ENCODE measurements around the gene MYH14. TPM values are rescaled to one million over a fixed set of nuclear protein-coding genes. Genes with fewer than 3 reads are reported as not detected.

Gene MYH14
- polyA plus RNA-seq, 1 donor (not counting 4 experiments of a cell fraction or from before 2014, with no cell fraction given), result 0.20 TPM

- no peaks in the 10 kb centered on the region for H3K4me1 ChIP-seq (ENCODE audit: control insufficient read depth, extremely low read depth, insufficient read depth, low read length)
- no peaks in the 10 kb centered on the region for H3K36me3 ChIP-seq (ENCODE audit: control insufficient read depth in 2 of 2, extremely low read depth in 1 of 2, insufficient read depth in 2 of 2, low read length in 2 of 2)
- dilution Hi-C loops (cut with MboI; ENCODE audit: extremely low pct_ligation_motif_present, low sequenced_read_pairs), result no loop called here
- no peak overlapping the region for H3K9ac ChIP-seq (ENCODE audit: control insufficient read depth, extremely low read depth, insufficient read depth, low read length)
- no peaks in the 10 kb centered on the region for H3K9me3 ChIP-seq (ENCODE audit: control insufficient read depth, low read depth, low read length)
- DNase-seq (ENCODE audit: low read depth, low spot score) (no peak), FAIRE-seq (no peak)
- H3K9me1 ChIP-seq (ENCODE audit: control insufficient read depth, extremely low read depth, insufficient read depth, low read length), result no peaks in the 10 kb centered on the region
- H3K27me3 ChIP-seq (ENCODE audit: control insufficient read depth, extremely low read depth, insufficient read depth, low read length), result no peaks in the 10 kb centered on the region
- TF ChIP-seq EZH2 (IDR thresholded peaks at IDR 0.05; ENCODE audit: low read length) (no peak), CTCF (optimal IDR thresholded peaks at IDR 0.05 in 1 of 3, IDR thresholded peaks at IDR 0.05 in 1 of 3, conservative IDR thresholded peaks at IDR 0.05 in 1 of 3; ENCODE audit: extremely low read depth in 1 of 3, insufficient read depth in 2 of 3, low read length in 3 of 3) (no peak)
- H3K79me2 ChIP-seq (ENCODE audit: control insufficient read depth, insufficient read depth, low read length), result no peaks in the 10 kb centered on the region
- no peak overlapping the region for H3K27ac ChIP-seq (ENCODE audit: control insufficient read depth, insufficient read depth, low read length)
- H2AFZ ChIP-seq (ENCODE audit: control insufficient read depth, low read length), result no peak overlapping the region
- no peak overlapping the region for H3K4me3 ChIP-seq (ENCODE audit: control insufficient read depth in 2 of 3, extremely low read depth in 1 of 3, insufficient read depth in 2 of 3, low read depth in 1 of 3, low read length in 3 of 3)
- H4K20me1 ChIP-seq (ENCODE audit: control insufficient read depth, extremely low read depth, insufficient read depth, low read length), result no peaks in the 10 kb centered on the region
- no peak overlapping the region for H3K4me2 ChIP-seq (ENCODE audit: control insufficient read depth, extremely low read depth, insufficient read depth, low read depth, low read length)
Observed at GRCh38 chr19:50214699-50215543, 11.5 kb downstream of the MYH14 start.

GRCh38 chr19:50215820-50216219, 12.4 kb downstream of the MYH14 start:
- TF ChIP-seq CTCF (optimal IDR thresholded peaks at IDR 0.05 in 1 of 3, IDR thresholded peaks at IDR 0.05 in 1 of 3, conservative IDR thresholded peaks at IDR 0.05 in 1 of 3; ENCODE audit: extremely low read depth in 1 of 3, insufficient read depth in 2 of 3, low read length in 3 of 3) (no peak), EZH2 (IDR thresholded peaks at IDR 0.05; ENCODE audit: low read length) (no peak)
- dilution Hi-C loops (cut with MboI; ENCODE audit: extremely low pct_ligation_motif_present, low sequenced_read_pairs), result no loop called here
- Histone ChIP-seq H3K36me3 (ENCODE audit: control insufficient read depth in 2 of 2, extremely low read depth in 1 of 2, insufficient read depth in 2 of 2, low read length in 2 of 2) (no peaks in the 10 kb centered on the region), H3K79me2 (ENCODE audit: control insufficient read depth, insufficient read depth, low read length) (no peaks in the 10 kb centered on the region), H3K9me3 (ENCODE audit: control insufficient read depth, low read depth, low read length) (no peaks in the 10 kb centered on the region), H3K9ac (ENCODE audit: control insufficient read depth, extremely low read depth, insufficient read depth, low read length) (no peak overlapping the region), H4K20me1 (ENCODE audit: control insufficient read depth, extremely low read depth, insufficient read depth, low read length) (no peaks in the 10 kb centered on the region), H3K4me2 (ENCODE audit: control insufficient read depth, extremely low read depth, insufficient read depth, low read depth, low read length) (no peak overlapping the region), H3K4me1 (ENCODE audit: control insufficient read depth, extremely low read depth, insufficient read depth, low read length) (no peaks in the 10 kb centered on the region), H3K27me3 (ENCODE audit: control insufficient read depth, extremely low read depth, insufficient read depth, low read length) (no peaks in the 10 kb centered on the region), H3K4me3 (ENCODE audit: control insufficient read depth in 2 of 3, extremely low read depth in 1 of 3, insufficient read depth in 2 of 3, low read depth in 1 of 3, low read length in 3 of 3) (no peak overlapping the region), H3K9me1 (ENCODE audit: control insufficient read depth, extremely low read depth, insufficient read depth, low read length) (no peaks in the 10 kb centered on the region), H3K27ac (ENCODE audit: control insufficient read depth, insufficient read depth, low read length) (no peak overlapping the region), H2AFZ (ENCODE audit: control insufficient read depth, low read length) (no peak overlapping the region)
- no peak for FAIRE-seq
- DNase-seq (ENCODE audit: low read depth, low spot score), result no peak
